ENCODE data around the gene CBR1.

The CBR1 gene

GRCh38 chr21:36069713-36070583 is at the start of gene CBR1:
Gene CBR1, plus strand, starts transcription at chr21:36070024. Its CDS starts 92 bp downstream, at chr21:36070116.
- DNase-seq (ENCODE audit: low read depth in 3 of 3): peak; percentile 81 to 89 (median 82)

- DNase-seq (ENCODE audit: low read depth in 3 of 3): no peak
Observed at GRCh38 chr21:36021251-36021837, 48.5 kb upstream of the CBR1 start.

GRCh38 chr21:36022427-36023091 is 47.3 kb upstream of the CBR1 start:
- DNase-seq (ENCODE audit: low read depth in 3 of 3): no peak

GRCh38 chr21:36023092-36023480 is 46.7 kb upstream of the CBR1 start:
- no peak for DNase-seq (ENCODE audit: low read depth in 3 of 3)

- no peak for DNase-seq (ENCODE audit: low read depth in 3 of 3)
Observed at GRCh38 chr21:36024782-36025181, 45.0 kb upstream of the CBR1 start.

GRCh38 chr21:36027347-36027746 is 42.5 kb upstream of the CBR1 start:
- no peak for DNase-seq (ENCODE audit: low read depth in 3 of 3)

- peak; percentile 38 to 60 (median 41) for DNase-seq (ENCODE audit: low read depth in 3 of 3)
Observed at GRCh38 chr21:36028127-36029069, 41.4 kb upstream of the CBR1 start.

- DNase-seq (ENCODE audit: low read depth in 3 of 3): no peak
Observed at GRCh38 chr21:36029309-36029708, 40.5 kb upstream of the CBR1 start.

- DNase-seq (ENCODE audit: low read depth in 3 of 3): no peak
Observed at GRCh38 chr21:36030581-36031189, 39.1 kb upstream of the CBR1 start.

- no peak for DNase-seq (ENCODE audit: low read depth in 3 of 3)
Observed at GRCh38 chr21:36032647-36033406, 37.0 kb upstream of the CBR1 start.

GRCh38 chr21:36034211-36034913 is 35.5 kb upstream of the CBR1 start:
- DNase-seq (ENCODE audit: low read depth in 3 of 3): no peak

GRCh38 chr21:36035381-36035791 is 34.4 kb upstream of the CBR1 start:
- no peak for DNase-seq (ENCODE audit: low read depth in 3 of 3)

- DNase-seq (ENCODE audit: low read depth in 3 of 3): no peak
Observed at GRCh38 chr21:36038701-36039497, 30.9 kb upstream of the CBR1 start.

GRCh38 chr21:36039861-36040260 is 30.0 kb upstream of the CBR1 start:
- DNase-seq (ENCODE audit: low read depth in 3 of 3): no peak

- no peak for DNase-seq (ENCODE audit: low read depth in 3 of 3)
Observed at GRCh38 chr21:36040389-36040788, 29.4 kb upstream of the CBR1 start.

GRCh38 chr21:36041910-36042309 is 27.9 kb upstream of the CBR1 start:
- DNase-seq (ENCODE audit: low read depth in 3 of 3): no peak

- DNase-seq (ENCODE audit: low read depth in 3 of 3): no peak
Observed at GRCh38 chr21:36044056-36044455, 25.8 kb upstream of the CBR1 start.

- no peak for DNase-seq (ENCODE audit: low read depth in 3 of 3)
Observed at GRCh38 chr21:36045993-36046392, 23.8 kb upstream of the CBR1 start.

- no peak for DNase-seq (ENCODE audit: low read depth in 3 of 3)
Observed at GRCh38 chr21:36047139-36047538, 22.7 kb upstream of the CBR1 start.

Data from stimulated activated CD4-positive, alpha-beta T cell treated with anti-CD3 and anti-CD28 coated beads, TNF-alpha, amount 100 ng/mL, for 24 hours (primary cell).